ENCODE measurements around the gene SMARCA2.

SMARCA2 gene

GRCh38 chr9:2015581-2016407 lies 647 bp downstream of the SMARCA2 start:
- DNase-seq (ENCODE audit: low read depth, low spot score), result peak; percentile 77

GRCh38 chr9:2016408-2017330 lies 1.5 kb downstream of the SMARCA2 start:
- DNase-seq (ENCODE audit: low read depth, low spot score), result peak; percentile 85

- peak; percentile 86 for DNase-seq (ENCODE audit: low read depth, low spot score)
These were observed 2.4 kb downstream of the SMARCA2 start for GRCh38 chr9:2017331-2018161.

DNA sequence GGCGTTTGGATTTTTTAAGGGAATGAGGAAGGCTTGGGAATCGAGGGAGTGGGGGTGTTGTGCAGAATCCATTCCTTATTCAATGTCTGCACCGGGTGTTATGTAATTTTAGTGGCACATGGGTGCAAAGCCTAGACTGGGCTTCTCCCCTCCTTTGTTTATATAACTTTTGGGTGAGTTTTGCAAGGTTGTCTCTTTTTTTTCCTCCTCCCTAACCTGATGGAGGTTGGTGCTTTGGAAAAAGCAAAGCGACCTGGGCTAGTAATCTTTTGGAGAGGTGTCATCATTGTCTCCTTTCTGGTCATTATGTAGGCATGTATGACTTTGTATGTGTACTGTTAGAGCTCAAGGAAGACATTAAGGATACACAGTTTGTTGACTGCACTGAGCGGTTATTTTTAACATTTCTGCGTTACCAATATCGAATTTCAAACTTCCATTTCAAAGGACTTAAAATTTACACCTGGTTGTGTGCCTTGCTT lies 3.1 kb downstream of the SMARCA2 start:
- no peak for DNase-seq (ENCODE audit: low read depth, low spot score)

DNA sequence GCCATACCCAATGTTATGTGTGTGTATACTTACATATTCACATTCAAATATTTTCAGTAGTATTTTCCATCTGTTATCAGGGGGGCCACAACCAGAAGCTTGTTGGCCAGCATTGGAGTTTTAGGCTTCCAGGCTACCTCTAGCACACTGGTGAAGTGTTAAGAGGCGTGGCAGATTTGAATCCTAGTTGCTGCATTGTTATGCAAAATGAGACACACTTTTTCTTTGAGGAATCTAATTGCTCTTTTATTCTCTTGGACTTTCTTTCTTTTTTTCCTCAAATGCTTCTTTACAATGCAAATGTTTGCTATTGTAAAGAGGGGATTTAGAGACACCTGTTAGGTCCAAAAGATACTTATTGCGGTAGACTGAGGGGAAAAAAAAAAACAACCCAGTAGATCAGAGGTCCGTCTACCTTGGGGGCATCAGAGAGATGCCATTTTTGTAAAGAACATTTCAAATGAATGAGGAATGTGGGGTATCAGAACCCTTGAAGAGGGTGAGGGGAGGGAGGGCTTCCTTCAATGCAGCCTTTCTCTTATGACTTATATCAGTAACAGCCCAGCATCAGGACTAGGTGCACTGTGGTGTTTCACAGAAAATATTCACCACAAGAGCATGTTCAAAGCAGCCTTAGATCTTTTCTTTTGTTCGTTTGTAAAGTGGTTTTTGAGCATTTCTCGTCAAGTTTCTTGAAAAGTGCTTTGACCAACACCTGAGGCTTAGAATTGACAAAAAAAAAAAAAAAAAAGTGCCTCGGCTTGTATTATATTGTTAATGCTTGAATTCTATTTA lies 3.8 kb downstream of the SMARCA2 start:
- DNase-seq (ENCODE audit: low read depth, low spot score), result no peak

- DNase-seq (ENCODE audit: low read depth, low spot score), result no peak
These were observed 4.6 kb downstream of the SMARCA2 start for GRCh38 chr9:2019723-2020122.

GRCh38 chr9:2021731-2022130 lies 6.6 kb downstream of the SMARCA2 start:
- no peak for DNase-seq (ENCODE audit: low read depth, low spot score)

DNA sequence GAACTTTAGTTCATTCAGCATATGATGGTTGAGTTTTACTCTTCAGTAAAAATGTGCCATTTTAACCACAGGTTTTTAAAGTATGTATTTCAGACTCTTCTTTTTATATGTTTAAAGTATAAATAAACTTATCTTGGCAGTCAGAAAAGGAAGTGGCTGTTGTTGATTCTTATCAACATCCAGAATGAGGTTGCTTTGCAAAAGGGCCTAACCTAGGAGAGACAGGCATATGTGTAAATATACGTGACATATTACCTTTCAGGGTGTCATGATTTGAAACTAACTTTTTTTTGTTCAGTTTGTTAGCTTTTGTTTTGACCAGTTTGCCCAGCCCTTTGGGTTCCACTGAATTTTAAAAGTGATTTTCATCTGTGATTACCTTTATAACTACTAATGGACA lies 7.4 kb downstream of the SMARCA2 start:
- DNase-seq (ENCODE audit: low read depth, low spot score), result no peak

DNA sequence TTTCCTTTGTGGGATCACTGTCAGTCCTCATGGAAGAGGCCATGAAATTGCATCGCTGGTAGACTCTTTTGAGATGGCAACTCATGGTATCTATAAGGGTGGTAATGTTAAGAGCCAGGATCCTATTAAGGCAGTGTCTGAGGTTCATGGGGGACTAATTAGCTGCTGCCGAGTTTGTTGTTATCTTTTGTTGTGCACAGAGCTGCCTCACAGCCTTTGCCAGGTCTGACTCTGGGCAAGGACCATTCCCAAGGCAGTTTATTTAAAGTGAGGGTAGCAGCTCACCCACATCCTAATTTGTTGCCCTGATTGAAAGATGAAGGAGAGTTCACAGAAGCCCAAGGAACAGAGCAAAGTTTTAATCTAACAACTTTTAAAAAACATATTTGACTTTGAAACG lies 7.9 kb downstream of the SMARCA2 start:
- DNase-seq (ENCODE audit: low read depth, low spot score), result no peak

DNA sequence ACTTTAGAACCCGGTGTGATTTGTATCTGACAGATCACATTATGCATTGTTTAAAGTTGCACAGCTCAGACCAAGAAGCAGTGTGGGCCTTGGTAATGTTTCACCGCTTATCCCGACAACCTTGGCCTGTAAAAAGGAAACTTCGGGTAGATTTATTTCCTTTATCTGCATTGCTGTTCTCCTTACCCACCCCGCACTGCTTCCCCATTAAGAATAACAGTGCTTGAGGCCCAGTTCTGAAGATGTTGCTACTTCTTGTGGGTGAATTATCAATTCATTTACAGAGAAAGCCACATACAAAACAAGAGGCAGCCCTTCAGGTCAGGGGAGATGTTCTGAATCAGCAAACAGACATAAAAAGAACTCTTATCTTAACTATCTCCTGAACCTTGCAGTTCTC lies 8.4 kb downstream of the SMARCA2 start:
- no peak for DNase-seq (ENCODE audit: low read depth, low spot score)

GRCh38 chr9:2024888-2025782 lies 10.0 kb downstream of the SMARCA2 start:
- peak; percentile 40 for DNase-seq (ENCODE audit: low read depth, low spot score)

- no peak for DNase-seq (ENCODE audit: low read depth, low spot score)
These were observed 11.3 kb downstream of the SMARCA2 start for GRCh38 chr9:2026220-2026997.

DNA sequence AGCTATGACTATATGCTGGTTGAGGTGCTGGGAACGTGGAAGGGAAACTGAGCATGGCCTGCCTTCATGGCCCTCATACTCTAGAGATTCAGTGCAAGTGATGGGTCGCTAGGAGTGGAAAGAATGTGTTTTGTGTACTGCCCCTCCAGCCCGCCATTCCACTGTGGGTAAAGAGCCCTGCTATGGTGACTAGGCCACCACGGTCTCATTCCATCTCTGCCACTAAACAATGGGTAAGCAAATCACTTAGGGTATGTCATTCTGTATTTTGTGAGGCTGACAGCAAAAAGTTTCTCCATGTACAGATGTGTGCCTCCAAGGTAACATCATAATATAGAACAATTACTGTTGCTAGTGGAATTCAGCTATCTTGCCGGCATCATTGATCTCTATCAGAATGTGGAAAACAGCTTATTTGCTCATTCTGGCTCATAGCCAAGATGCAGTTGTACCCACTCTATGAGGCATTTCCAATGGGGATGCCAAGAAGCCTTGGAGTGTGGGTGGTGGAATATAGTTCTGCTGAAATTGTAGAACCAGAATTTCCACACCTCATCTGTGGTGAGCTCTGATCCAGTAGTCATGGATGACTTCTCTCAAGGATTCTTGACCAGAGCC lies 12.5 kb downstream of the SMARCA2 start:
- DNase-seq (ENCODE audit: low read depth, low spot score), result no peak

- DNase-seq (ENCODE audit: low read depth, low spot score), result no peak
These were observed 13.7 kb downstream of the SMARCA2 start for GRCh38 chr9:2028888-2029287.

GRCh38 chr9:2029666-2030170 lies 14.6 kb downstream of the SMARCA2 start:
- no peak for DNase-seq (ENCODE audit: low read depth, low spot score)

- DNase-seq (ENCODE audit: low read depth, low spot score), result no peak
These were observed 17.1 kb downstream of the SMARCA2 start for GRCh38 chr9:2032234-2032633.

GRCh38 chr9:2036844-2037243 lies 21.7 kb downstream of the SMARCA2 start:
- no peak for DNase-seq (ENCODE audit: low read depth, low spot score)

Data from astrocyte of the hippocampus (primary cell).